HG03196 (cell line): ENCODE results near the gene MPC1.
A peak's percentile ranks its signal among the peaks of the same experiment; 100 is the strongest.
"Not testable (repeated sequence)": the region's sequence is repeated elsewhere in the genome, so short reads cannot be mapped to it uniquely, and the experiment has no call there.

Experiments used
- ATAC-seq: cut with Tn5 transposase; IDR thresholded peaks from one replicate; pipeline ENCODE4 v1.9.1; 2021; ENCODE audit not compliant: unreplicated experiment

MPC1 gene

GRCh38 chr6:166408936-166409755 is 26.4 kb upstream of the MPC1 start:
- no peak for ATAC-seq

DNA sequence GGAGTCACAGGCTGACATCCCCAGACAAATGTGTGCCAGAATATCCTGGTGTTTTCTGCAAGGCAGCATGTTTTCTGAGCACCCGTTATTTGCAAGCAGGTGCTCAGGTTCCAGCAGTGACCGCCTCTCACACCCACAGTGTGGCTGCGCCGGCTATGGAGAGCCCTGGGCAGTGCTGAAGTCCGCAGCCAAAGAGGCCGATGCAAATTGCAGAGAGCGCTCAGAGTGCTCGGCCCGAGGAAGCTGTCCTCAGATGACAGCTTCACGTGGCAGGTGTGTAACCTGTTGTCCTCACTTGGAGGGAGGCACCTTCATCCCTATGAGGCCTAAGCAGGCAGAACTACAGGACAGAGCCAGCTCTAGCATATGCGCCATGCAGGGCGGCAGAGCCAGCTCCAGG is 23.5 kb upstream of the MPC1 start:
- no peak for ATAC-seq

DNA sequence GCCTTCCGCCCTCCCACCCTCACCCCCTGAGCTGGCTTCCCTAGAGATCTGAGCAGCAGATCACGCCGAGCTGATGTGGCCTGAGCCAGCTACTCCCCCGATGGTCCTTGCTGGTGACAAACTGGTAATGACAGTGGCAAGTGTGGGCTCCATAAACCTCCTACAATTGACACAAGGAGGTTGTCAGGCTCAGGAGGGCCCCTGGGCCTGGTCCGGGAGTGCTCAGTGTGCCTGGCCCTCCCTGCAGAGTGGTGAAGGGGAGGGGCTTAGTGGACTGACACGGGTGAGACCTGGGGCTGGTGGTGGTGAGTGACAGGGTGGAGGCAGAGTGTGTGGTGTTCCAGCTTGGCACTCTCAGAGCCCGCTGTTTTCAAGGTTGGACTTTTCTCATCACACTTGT is 22.6 kb upstream of the MPC1 start:
- no peak for ATAC-seq

DNA sequence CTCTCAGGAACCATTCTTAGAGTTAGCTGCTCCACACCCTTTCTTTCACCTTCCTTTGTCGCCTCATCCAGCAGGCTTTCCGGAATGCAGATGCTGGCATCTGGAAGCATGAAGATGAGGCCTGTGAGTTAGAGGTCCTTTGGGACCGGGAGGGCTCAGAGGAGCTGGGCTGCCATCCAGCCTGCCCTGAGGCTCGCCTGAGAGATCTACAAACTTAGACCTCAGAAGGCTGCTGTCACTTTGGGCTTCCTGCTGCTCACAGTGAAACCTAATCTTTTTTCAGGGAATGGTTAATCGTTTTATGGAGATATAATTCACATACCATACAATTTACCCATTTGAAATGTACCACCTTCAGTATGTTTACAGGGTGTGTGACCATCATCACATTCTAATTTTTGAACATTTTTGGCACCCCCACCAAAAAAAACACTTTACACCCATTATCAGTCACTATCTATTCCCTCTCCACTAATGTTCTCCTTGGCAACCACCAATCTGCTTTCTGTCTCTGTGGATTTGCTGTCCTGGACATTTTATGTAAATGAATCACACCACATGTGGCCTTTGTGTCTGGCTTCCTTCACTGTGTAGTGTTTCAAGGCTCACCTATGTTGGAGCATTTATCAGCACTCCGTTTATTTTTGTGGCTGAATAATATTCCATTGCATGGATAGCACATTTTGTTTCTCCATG is 20.0 kb upstream of the MPC1 start:
- no peak for ATAC-seq

- ATAC-seq, result peak; percentile 68
These were observed 18.0 kb upstream of the MPC1 start for GRCh38 chr6:166400649-166401250.

DNA sequence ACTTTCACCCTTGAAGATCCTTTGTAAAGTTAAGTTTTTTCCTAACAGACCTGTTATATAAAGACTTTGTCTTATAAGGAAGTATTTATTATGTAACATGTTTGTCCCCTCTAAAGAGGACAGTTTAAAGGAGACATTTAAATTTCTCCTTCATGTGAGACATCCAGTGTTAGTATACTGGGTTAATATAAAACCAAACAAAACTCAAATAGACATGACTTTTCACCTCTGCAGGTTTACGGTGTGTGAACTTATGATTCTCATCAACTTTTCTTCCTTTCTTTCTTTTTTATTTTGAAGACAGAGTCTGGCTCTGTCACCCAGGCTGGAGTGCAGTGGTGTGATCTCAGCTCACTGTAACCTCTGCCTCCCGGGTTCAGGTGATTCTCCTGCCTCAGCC is 17.4 kb upstream of the MPC1 start:
- ATAC-seq, result no peak

DNA sequence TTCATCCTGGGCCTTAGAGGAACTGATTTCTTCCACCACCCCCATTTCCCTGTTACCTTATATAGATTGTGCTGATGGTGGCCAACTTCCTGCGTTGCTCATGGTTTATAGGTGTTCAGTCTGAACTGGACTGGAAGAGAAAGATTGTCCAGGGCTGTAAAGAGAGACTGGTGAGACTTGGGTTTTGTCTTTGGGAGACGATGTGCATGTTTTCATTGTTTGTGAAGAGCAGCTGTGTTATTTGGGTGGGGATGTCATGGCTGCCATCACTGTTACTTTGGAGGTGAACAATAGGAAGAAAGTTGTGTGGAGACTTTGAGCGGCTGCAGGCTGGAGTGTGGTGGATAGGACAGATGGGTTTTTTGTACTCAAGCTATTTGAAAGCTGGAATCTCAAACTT is 15.6 kb upstream of the MPC1 start:
- ATAC-seq, result no peak

DNA sequence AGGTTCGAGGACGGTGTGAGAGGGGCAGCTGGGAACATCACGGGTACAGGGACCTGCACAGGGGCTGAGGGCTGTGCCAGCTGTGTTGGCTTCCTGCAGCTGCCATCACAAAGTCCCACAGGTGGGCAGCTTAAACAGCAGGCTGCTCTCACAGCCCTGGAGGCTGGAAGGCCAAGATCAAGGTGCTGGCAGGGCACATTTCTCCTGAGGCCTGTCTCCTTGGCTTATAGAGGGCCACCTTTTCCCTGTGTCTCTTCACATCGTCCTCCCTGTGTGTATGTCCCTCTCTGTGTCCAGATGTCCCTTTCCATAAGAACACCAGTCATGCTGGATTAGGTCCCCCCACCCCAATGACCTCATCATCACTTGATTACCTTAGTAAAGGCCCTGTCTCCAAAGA is 15.1 kb upstream of the MPC1 start:
- ATAC-seq, result no peak

DNA sequence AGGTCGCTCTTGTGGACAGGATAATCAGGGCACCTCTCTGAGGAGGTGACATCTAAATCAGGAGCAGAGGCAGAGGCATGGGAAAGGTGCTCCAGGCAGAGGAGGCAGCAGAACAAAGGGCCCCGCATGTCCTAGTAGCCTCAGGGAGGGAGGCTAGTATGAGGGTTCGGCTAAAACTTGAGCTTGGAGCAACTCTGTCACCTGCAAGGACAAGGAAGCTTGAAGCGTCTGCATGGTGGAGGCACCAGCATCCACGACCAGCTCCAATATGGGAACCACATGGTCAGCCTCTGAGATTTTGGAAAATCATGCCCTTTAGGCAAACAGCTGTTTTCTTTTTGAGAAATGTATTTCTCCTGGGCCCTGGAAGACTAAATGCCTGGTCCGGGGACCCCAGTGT is 13.0 kb upstream of the MPC1 start:
- ATAC-seq, result no peak

DNA sequence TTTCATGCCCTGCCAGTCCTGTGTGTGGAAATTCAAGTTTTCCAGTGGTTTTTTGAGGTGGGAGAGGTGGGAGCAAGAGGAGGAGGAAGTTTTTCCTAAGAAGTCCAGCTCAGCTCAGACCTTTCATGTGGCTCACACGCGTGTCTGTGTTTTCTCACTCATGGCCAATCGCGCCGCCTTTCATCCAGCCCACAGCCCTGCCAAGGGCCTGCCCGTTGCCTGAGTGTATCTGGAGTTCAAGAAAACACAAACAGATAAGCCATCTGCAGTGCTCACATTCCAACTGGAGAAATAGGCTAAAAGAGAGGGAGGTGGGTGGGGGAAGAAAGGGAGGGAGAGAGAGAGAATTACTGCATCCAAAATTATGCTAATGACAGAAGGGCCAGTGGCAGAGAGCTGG is 12.6 kb upstream of the MPC1 start:
- no peak for ATAC-seq

- ATAC-seq, result no peak
These were observed 11.5 kb upstream of the MPC1 start for GRCh38 chr6:166394036-166394892.

GRCh38 chr6:166393535-166393823 is 10.7 kb upstream of the MPC1 start:
- no peak for ATAC-seq

GRCh38 chr6:166392755-166393534 is 10.2 kb upstream of the MPC1 start:
- ATAC-seq, result not testable (repeated sequence)

DNA sequence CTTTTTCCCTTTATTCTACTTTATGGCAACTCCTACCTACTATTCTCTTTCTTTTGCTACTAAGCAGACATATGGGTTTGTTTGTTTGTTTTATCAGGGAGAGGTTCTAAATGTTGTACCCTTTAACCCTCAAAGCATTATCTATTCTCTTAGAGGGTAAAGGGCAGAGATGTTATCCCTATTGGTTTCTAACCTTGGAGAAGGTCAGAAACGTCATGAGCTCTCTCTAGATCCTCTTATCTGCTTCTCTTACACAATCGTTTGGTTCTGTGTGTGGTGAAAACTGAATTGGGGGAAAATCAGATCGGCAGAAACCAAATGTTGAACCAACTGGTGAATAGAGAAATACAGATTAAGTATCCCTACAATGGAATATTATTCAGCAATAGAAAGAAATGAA is 6.4 kb upstream of the MPC1 start:
- ATAC-seq, result no peak

DNA sequence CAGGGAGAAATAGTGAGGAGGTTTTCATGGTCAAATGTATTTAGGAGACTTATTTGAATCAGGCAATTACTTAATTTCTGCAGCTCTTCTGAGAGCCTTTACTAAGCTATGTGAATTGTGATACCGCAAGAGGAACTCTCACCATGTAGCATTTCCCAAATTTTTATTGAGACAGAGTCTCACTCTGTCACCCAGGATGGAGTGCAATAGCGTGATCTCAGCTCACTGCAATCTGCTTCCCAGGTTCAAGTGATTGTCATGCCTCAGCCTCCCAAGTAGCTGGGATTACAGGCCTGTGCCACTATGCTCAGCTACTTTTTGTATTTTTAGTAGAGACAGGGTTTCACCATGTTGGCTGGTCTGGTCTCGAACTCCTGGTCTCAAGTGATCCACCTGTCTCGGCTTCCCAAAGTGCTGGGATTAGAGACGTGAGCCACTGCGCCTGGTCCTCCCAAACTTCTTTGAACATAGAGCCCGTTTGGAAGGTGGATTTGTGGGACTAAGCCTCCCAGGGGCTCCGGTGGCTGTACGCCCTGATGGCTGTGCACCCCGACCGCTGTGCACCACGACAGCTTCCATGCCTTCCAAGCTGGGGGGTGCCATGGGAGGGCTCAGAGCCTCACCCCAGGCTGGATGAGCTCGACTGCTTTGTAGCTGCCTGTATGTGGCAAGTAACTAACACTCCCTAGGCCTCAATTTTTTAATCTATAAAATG is 5.7 kb upstream of the MPC1 start:
- no peak for ATAC-seq

GRCh38 chr6:166387642-166388289 is 5.0 kb upstream of the MPC1 start:
- ATAC-seq, result no peak

GRCh38 chr6:166387098-166387497 is 4.4 kb upstream of the MPC1 start:
- not testable (repeated sequence) for ATAC-seq

DNA sequence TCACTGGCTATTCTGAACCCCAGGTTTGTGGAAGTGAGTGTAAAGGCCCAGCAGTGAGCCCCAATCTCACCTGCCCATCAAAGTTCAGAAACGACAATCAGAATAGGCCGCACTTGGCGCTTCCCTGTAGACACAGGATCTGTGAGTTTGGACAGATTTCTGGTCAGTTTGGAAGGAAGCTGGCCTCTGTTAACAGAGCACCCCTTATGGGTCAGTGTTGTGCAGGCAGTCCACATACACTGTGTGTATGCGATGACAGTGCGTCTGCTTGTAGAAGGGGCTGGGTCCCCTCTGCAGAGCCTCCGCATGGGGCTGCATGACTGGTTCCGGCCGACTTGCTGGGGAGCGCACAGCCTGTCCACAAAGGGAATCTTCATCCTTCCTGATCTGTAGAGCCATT is 3.4 kb upstream of the MPC1 start:
- ATAC-seq, result no peak

DNA sequence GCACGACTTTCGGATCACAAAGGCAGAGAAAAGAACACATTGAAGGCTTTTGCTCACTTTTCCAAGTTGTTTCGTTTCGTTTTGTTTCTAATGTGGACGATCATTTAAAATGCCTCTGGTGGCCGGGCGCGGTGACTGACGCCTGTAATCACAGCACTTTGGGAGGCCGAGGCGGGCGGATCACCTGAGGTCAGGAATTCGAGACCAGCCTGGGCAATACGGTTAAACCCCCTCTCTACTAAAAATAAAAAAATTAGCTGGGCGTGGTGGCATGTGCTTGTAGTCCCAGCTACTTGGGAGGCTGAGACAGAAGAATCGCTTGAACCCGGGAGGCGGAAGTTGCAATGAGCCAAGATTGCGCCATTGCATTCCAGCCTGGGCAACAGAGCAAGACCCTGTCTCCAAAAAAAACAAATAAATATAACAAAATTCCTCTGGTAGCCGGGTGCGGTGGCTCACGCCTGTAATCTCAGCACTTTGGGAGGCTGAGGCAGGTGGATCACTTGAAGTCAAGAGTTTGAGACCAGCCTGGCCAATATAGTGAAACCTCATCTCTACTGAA is 1.1 kb upstream of the MPC1 start:
- ATAC-seq, result not testable (repeated sequence)
